Measurements from ENCODE around the gene UQCC3.

GRCh38 chr11:62648185-62648966 lies 23.1 kb upstream of the UQCC3 start:
- no peak for TF ChIP-seq POLR2A (IDR thresholded peaks at IDR 0.05)
- TF ChIP-seq, protein P1, sequence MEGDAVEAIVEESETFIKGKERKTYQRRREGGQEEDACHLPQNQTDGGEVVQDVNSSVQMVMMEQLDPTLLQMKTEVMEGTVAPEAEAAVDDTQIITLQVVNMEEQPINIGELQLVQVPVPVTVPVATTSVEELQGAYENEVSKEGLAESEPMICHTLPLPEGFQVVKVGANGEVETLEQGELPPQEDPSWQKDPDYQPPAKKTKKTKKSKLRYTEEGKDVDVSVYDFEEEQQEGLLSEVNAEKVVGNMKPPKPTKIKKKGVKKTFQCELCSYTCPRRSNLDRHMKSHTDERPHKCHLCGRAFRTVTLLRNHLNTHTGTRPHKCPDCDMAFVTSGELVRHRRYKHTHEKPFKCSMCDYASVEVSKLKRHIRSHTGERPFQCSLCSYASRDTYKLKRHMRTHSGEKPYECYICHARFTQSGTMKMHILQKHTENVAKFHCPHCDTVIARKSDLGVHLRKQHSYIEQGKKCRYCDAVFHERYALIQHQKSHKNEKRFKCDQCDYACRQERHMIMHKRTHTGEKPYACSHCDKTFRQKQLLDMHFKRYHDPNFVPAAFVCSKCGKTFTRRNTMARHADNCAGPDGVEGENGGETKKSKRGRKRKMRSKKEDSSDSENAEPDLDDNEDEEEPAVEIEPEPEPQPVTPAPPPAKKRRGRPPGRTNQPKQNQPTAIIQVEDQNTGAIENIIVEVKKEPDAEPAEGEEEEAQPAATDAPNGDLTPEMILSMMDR (IDR thresholded peaks at IDR 0.05) = no peak

All from testis (tissue), 2 donors.